NCI-H446 treated with DMSO at 0.1 percent for 48 hours (cell line): ENCODE data around the gene TTC9.

ENCODE experiments used
- DNase-seq: peaks from one replicate; lab custom pipeline; 2025; lab: John Stamatoyannopoulos, UW

The TTC9 gene

GRCh38 chr14:70641548-70642302 lies at the start of gene TTC9:
Gene TTC9, plus strand, starts transcription at chr14:70641916. Its CDS starts 214 bp downstream, at chr14:70642130.
- DNase-seq = no peak

- no peak for DNase-seq
Measured at GRCh38 chr14:70594461-70594860, 47.3 kb upstream of the TTC9 start.

- no peak for DNase-seq
Measured at GRCh38 chr14:70595443-70596185, 46.1 kb upstream of the TTC9 start.

GRCh38 chr14:70597731-70598130 lies 44.0 kb upstream of the TTC9 start:
- no peak for DNase-seq

GRCh38 chr14:70599345-70599744 lies 42.4 kb upstream of the TTC9 start:
- no peak for DNase-seq

GRCh38 chr14:70600382-70601157 lies 41.1 kb upstream of the TTC9 start, which contains the start of gene MED6:
Gene MED6, minus strand, starts transcription at chr14:70600655. Its CDS starts 18 bp downstream, at chr14:70600637.
- peak; percentile 90 for DNase-seq

GRCh38 chr14:70601162-70601561 lies 40.6 kb upstream of the TTC9 start:
- no peak for DNase-seq

GRCh38 chr14:70602254-70602653 lies 39.5 kb upstream of the TTC9 start:
- DNase-seq = no peak

- no peak for DNase-seq
Measured at GRCh38 chr14:70611216-70611615, 30.5 kb upstream of the TTC9 start.

- DNase-seq = no peak
Measured at GRCh38 chr14:70616646-70617045, 25.1 kb upstream of the TTC9 start.

DNA sequence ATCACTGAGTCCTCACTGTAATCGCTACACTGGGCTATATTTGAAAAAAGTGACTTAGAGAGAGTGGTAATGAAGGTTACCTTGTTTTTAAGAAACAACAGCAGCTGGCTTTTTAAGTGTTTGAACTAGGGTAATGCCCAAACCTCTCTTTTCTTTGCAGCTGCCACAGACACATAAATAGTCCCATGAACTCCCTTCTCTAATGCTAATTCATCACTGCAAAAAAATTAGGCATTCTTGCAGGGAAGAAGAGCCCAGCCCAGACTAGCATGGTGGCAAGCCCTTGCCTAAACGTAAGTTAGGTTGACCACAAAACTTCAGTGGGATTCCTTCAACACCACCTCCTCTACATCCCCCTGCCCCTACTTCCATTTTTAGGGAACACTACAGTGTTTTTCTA lies 23.4 kb upstream of the TTC9 start:
- no peak for DNase-seq

DNA sequence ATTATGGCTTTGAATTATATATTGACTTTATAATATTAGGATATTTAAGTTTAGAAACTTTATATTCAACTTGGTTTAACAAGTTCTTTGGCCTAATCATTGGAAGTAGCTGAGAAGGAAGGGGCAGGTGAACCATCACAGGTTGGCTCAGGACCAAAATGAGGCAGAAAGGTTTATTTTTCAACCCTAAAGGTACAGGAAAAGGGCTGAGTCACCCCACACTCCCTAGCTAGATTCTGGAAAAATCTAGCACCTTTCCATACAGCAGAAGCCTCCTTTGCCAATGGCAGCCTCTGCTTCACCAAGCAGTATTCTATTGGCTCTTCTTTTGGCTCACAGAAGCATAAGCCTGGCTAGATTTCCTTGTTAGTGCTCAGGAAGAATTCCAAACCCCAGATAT lies 22.0 kb upstream of the TTC9 start:
- DNase-seq = no peak

- DNase-seq = no peak
Measured at GRCh38 chr14:70622111-70622712, 19.5 kb upstream of the TTC9 start.

- DNase-seq = no peak
Measured at GRCh38 chr14:70624972-70625371, 16.7 kb upstream of the TTC9 start.

DNA sequence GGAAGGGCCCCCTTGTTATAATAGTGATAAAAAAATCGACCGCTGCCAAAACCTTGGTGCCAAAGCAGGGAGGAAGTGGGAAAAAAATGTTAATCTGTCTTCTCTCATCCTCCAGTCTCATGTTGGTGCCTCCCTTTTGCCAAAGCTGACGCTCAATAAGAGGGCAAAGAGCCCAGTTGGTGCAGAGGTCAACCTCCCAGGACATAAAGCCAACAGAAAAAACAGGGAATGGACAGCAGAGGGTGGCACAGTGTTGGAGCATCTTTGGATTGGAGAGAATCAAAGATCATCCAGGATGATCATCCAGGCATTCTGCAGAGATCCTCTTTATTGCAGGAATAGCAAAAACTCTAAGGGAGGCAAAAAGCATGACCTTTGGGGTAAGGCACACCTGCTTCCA lies 9.8 kb upstream of the TTC9 start:
- DNase-seq = no peak

- no peak for DNase-seq
Measured at GRCh38 chr14:70635971-70636595, 5.6 kb upstream of the TTC9 start.

DNA sequence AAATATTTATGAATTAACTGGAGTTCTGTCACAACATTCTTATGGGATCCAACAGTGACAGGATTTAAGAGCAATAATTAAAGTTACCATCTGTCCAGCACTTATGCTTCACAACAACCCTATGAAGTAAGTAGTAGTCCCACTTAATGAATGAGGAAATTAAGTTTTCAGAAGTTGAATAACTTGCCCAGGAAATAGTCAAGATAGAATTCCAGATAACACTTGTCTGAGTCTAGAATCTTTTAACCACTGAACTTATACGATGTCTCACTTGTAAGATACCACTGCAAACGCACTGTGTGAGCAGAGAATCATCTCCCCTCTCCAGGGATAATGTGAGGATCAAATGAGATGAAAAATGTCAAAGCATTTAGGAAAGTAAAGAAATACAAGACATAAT lies 3.3 kb upstream of the TTC9 start:
- no peak for DNase-seq

DNA sequence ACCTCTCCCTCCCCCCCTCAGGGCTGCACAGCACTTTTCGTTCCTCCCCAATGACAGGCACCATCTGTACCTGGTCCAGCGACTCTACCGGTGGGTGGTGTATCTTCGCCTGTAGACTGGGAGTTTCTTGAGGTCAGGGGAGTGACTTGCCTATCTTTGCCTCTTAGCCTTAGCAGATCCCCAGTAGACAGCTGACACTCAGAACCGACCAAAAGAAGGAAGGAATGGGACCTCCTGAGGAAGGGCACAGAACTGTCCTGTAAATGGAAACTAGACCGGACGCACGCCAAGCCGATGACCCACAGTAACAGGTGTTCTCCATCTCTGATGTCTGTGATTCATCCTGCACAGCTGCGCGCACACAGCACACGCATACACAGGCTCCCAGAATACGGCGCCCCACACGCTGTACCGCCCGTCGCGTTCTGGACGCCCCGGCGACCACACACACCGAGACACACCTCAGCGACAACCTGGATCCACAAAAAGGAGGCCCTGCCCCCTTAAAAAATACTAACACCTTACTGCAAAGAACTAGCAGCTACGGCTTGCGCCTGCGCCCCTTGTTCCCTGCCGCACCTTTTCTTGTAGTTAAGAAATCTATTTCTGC lies 673 bp upstream of the TTC9 start:
- no peak for DNase-seq

GRCh38 chr14:70642303-70643235 lies 853 bp downstream of the TTC9 start:
- DNase-seq = no peak

DNA sequence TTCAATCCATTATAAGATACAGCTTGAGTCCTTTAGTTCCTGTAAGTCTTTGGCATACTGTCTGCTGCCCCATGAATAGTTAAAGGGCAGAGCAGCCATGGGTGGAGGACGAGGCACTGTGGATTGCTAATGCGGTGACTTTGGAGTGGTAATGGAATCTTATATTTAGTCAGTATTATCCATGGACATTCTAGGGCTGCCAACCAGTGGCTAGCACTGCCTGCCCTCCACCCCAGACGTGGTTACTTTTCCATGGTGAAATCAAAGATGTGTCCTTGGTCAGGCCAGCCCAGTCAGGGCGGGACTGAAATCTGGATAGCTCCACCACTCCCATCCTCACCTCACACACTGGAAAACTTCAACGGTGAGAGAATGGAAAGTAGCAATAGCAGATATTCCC lies 2.3 kb downstream of the TTC9 start:
- DNase-seq = no peak
